HepG2 (cell line): ENCODE results near the gene CSF3R. TPM values are rescaled to one million over a fixed set of nuclear protein-coding genes. Genes with fewer than 3 reads are reported as not detected.

Source experiments
- ATAC-seq: fragments of 200-7000 bp; cut with Tn5 transposase; 3 replicates; pipeline ENCODE4 v1.9.1; 2020; ENCODE audit warnings: mild to moderate bottlenecking, moderate library complexity
- BruUV-seq: library from RNA; stranded (reverse); fragments of 400-500 nt; replicated peaks from 2 replicates; lab custom pipeline; 2021; lab: Mats Ljungman, UMichigan
- CTCF ChIA-PET: fragments of 300-600 bp; formaldehyde crosslinking; extraction: SDS; loops from one replicate; lab custom pipeline; 2021; ENCODE audit warnings: low total read pairs, inconsistent platforms, low intra/inter-chr PET ratio; lab: Yijun Ruan, JAX
- POLR2A ChIA-PET: fragments of 350-600 bp; sonication (Branson Sonifier 250); formaldehyde crosslinking; loops from one replicate; lab custom pipeline; 2020; ENCODE audit warnings: antibody characterized with exemption, inconsistent platforms; lab: Yijun Ruan, JAX
- DNase-seq: peaks from one replicate; pipeline ENCODE4 v3.0.0-alpha.2; 2015; ENCODE audit warnings: low spot score
- FAIRE-seq: peaks from 3 replicates; lab custom pipeline; 2011; peaks lifted over from hg19 to GRCh38; lab: Jason Lieb, UNC
- H2AFZ ChIP-seq: one replicate; pipeline ENCODE4 v1.6.1; 2011; ENCODE audit warnings: low read length, inconsistent platforms
- H3K27ac ChIP-seq: fragments of 300-600 bp; 3 replicates; pipeline ENCODE4 v1.8.0; 2011; ENCODE audit warnings: mixed run types, mild to moderate bottlenecking, mixed read lengths, low read length, inconsistent platforms; ENCODE audit not compliant: insufficient read depth; ENCODE audit errors: extremely low read length
- H3K27me3 ChIP-seq, 2 experiments: fragments of 200-600 bp in 1 of 2; 2 replicates in 1 of 2; 3 replicates in 1 of 2; pipeline versions ENCODE4 v1.6.0 to v1.8.0; 2011; ENCODE audit warnings: low read length in 2 of 2, mild to moderate bottlenecking in 2 of 2, moderate library complexity in 2 of 2, inconsistent platforms in 1 of 2; ENCODE audit not compliant: insufficient read depth in 2 of 2, control insufficient read depth in 1 of 2
- H3K36me3 ChIP-seq, 2 experiments: fragments of 200-600 bp in 1 of 2; replicated peaks in 1 of 2; 2 replicates in 1 of 2; 3 replicates in 1 of 2; pipeline versions ENCODE4 v1.5.1 to v1.8.0; 2011; ENCODE audit warnings: low read length in 2 of 2, inconsistent platforms in 1 of 2; ENCODE audit not compliant: insufficient read depth in 2 of 2, control insufficient read depth in 1 of 2
- H3K4me1 ChIP-seq: 2 replicates; pipeline ENCODE4 v1.5.1; 2012; ENCODE audit warnings: low read length, inconsistent platforms; ENCODE audit not compliant: insufficient read depth
- H3K4me2 ChIP-seq: 2 replicates; pipeline ENCODE4 v1.6.0; 2011; ENCODE audit warnings: low read depth, low read length, inconsistent platforms
- H3K4me3 ChIP-seq, 3 experiments: fragments of 200-600 bp in 1 of 3; sonication (generic), shearing (Covaris generic) in 1 of 3; replicated peaks in 1 of 3; 2 replicates each; pipeline ENCODE4 v1.5.1; 2011 to 2016; ENCODE audit warnings: low read length in 3 of 3, inconsistent platforms in 2 of 3, low read depth in 2 of 3, mild to moderate bottlenecking in 2 of 3, control low read depth in 1 of 3, mixed read lengths in 1 of 3; ENCODE audit not compliant: insufficient read depth in 1 of 3
- H3K79me2 ChIP-seq: one replicate; pipeline ENCODE4 v1.6.1; 2011; ENCODE audit warnings: low read length, inconsistent platforms; ENCODE audit not compliant: insufficient read depth
- H3K9ac ChIP-seq: 2 replicates; pipeline ENCODE4 v1.6.0; 2011; ENCODE audit warnings: mild to moderate bottlenecking, low read depth, low read length, inconsistent platforms; ENCODE audit not compliant: insufficient read depth
- H3K9me3 ChIP-seq: 2 replicates; pipeline ENCODE4 v1.5.1; 2012; ENCODE audit warnings: mild to moderate bottlenecking, low read length
- H4K20me1 ChIP-seq: 2 replicates; pipeline ENCODE4 v1.6.0; 2011; ENCODE audit warnings: inconsistent platforms, mild to moderate bottlenecking, low read length, moderate library complexity; ENCODE audit not compliant: insufficient read depth
- CEBPG ChIP-seq: IDR thresholded peaks from 2 replicates; pipeline ENCODE4 v1.6.1; 2016
- MIXL1 ChIP-seq: IDR thresholded peaks from 2 replicates; pipeline ENCODE4 v1.6.1; 2016
- RARA ChIP-seq: IDR thresholded peaks from 2 replicates; pipeline ENCODE4 v1.6.1; 2016; ENCODE audit warnings: missing genetic modification reagents, missing compliant biosample characterization
- RFXAP ChIP-seq: sonication (generic); formaldehyde crosslinking; IDR thresholded peaks from 2 replicates; pipeline ENCODE4 v1.4.0; 2020; ENCODE audit warnings: missing genetic modification reagents, borderline replicate concordance
- TFDP2 ChIP-seq: sonication (generic); formaldehyde crosslinking; IDR thresholded peaks from 2 replicates; pipeline ENCODE4 v1.4.0; 2020; ENCODE audit warnings: missing genetic modification reagents
- U2AF2 ChIP-seq: fragments of 200-400 bp; formaldehyde crosslinking; IDR thresholded peaks from 2 replicates; pipeline ENCODE4 v1.6.1; 2017; ENCODE audit warnings: low read depth, mild to moderate bottlenecking, low read length
- ZMAT3 ChIP-seq: sonication (generic); formaldehyde crosslinking; conservative IDR thresholded peaks from 2 replicates; pipeline ENCODE4 v1.7.0; 2021; ENCODE audit warnings: missing genetic modification reagents
- WGBS: methylation state at CpG from one replicate; pipeline ENCODE4 v1.1.6; 2017; ENCODE audit warnings: low lambda C conversion rate; 5-methylcytosine and 5-hydroxymethylcytosine counted together
- in situ Hi-C: cut with HindIII; loops from 2 replicates; pipeline ENCODE4 v1.10.0; 2017; ENCODE audit warnings: low pct_unique_long_range_greater_than_20kb; ENCODE audit not compliant: extremely low pct_ligation_motif_present
- intact Hi-C: fragments of 100-400 bp; cut with micrococcal nuclease; formaldehyde crosslinking; loops from one replicate; pipeline ENCODE4 v1.10.0; 2022; ENCODE audit not compliant: unreplicated experiment
- polyA plus RNA-seq, 8 experiments: library from polyadenylated mRNA; depleted of rRNA in 3 of 8; stranded (reverse) in 7 of 8; unstranded in 1 of 8; fragments of >200 nt; fragmentation: Illumina TruSeq in 4 of 8; extraction: Trizol in 4 of 8; gene quantifications; 2 replicates each; pipeline versions ENCODE4 v1.2.1 to v1.2.3, GENCODE V29; 2011 to 2016; ENCODE audit warnings: low read depth in 4 of 8, missing spikeins in 1 of 8, mixed read lengths in 1 of 8; ENCODE audit not compliant: insufficient read depth in 1 of 8
- total RNA-seq, 5 experiments: library from RNA; depleted of rRNA; stranded (reverse); fragments of >200 nt; fragmentation: Illumina TruSeq; extraction: Trizol; gene quantifications; 2 replicates each; pipeline ENCODE4 v1.2.3, GENCODE V29; 2016; ENCODE audit warnings: low read depth in 1 of 5
- TF ChIP-seq, protein P1 (sequence below): sonication (generic); formaldehyde crosslinking; IDR thresholded peaks from 2 replicates; pipeline ENCODE4 v1.4.0; 2020; ENCODE audit warnings: missing genetic modification reagents

CSF3R gene
- total and polyA plus RNA-seq, 2 of the 13 experiments (the other 11 are each of a cell fraction or from before 2014, with no cell fraction given): 11.9 to 28.8 TPM

GRCh38 chr1:36497207-36497606 lies 14.5 kb upstream of the CSF3R start:
- in situ Hi-C loops (no loop called here), intact Hi-C loops (no loop called here)
- H3K9me3 ChIP-seq: no peaks in the 10 kb centered on the region
- H3K4me3 ChIP-seq: no peak overlapping the region
- 65% methylated on average over 2 of the region's 2 CpGs for WGBS
- FAIRE-seq: no peak
- CTCF ChIA-PET: no interaction called here
- H4K20me1 ChIP-seq: no peaks in the 10 kb centered on the region
- POLR2A ChIA-PET: interaction anchor here (1.4 kb wide), 1 partner anchor 10 kb away, joined by 7 read pairs; no protein-coding TSS in a partner anchor
- H3K79me2 ChIP-seq: no peaks in the 10 kb centered on the region
- no peak for DNase-seq
- no peaks in the 10 kb centered on the region for H3K27me3 ChIP-seq
- no peak for ATAC-seq
- H3K4me1 ChIP-seq: peaks cover 17% of the 10 kb centered on the region
- no peak overlapping the region for H3K9ac ChIP-seq
- no peak overlapping the region for H2AFZ ChIP-seq
- TF ChIP-seq MIXL1 (CRISPR knock-in tag) (no peak), ZMAT3 (CRISPR knock-in tag) (no peak), RARA (CRISPR knock-in tag) (no peak), TFDP2 (CRISPR knock-in tag) (no peak), U2AF2 (no peak), CEBPG (no peak), RFXAP (CRISPR knock-in tag) (no peak)
- TF ChIP-seq, protein P1, sequence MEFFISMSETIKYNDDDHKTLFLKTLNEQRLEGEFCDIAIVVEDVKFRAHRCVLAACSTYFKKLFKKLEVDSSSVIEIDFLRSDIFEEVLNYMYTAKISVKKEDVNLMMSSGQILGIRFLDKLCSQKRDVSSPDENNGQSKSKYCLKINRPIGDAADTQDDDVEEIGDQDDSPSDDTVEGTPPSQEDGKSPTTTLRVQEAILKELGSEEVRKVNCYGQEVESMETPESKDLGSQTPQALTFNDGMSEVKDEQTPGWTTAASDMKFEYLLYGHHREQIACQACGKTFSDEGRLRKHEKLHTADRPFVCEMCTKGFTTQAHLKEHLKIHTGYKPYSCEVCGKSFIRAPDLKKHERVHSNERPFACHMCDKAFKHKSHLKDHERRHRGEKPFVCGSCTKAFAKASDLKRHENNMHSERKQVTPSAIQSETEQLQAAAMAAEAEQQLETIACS: no peak
- no peak overlapping the region for H3K4me2 ChIP-seq
- BruUV-seq: no TSS peak
- H3K36me3 ChIP-seq: no peaks in the 10 kb centered on the region
- H3K27ac ChIP-seq: no peak overlapping the region
